Ascending aorta (tissue), 2 donors: ENCODE measurements around the gene RBKS. TPM values are rescaled to one million over a fixed set of nuclear protein-coding genes. Genes with fewer than 3 reads are reported as not detected.
"Not testable (repeated sequence)": the region's sequence is repeated elsewhere in the genome, so short reads cannot be mapped to it uniquely, and the experiment has no call there.

Source experiments
- DNase-seq, 2 donors: peaks; one replicate each; pipeline ENCODE4 v3.0.0-alpha.2; 2019; ENCODE audit warnings: low spot score in 2 of 2
- H3K27ac ChIP-seq, 2 donors: fragments of 200-600 bp; sonication (generic); one replicate each; pipeline ENCODE4 v1.5.1; 2016 to 2017; ENCODE audit warnings: mild to moderate bottlenecking in 1 of 2
- H3K27me3 ChIP-seq: fragments of 200-600 bp; sonication (generic); one replicate; pipeline ENCODE4 v1.5.1; 2017
- H3K36me3 ChIP-seq, 2 donors: fragments of 200-600 bp; sonication (generic); one replicate each; pipeline ENCODE4 v1.5.1; 2016
- H3K4me1 ChIP-seq, 2 donors: fragments of 200-600 bp; sonication (generic); one replicate each; pipeline ENCODE4 v1.5.1; 2016 to 2017; ENCODE audit warnings: mild to moderate bottlenecking in 1 of 2
- H3K4me3 ChIP-seq, 2 donors: fragments of 200-600 bp; sonication (generic); one replicate each; pipeline ENCODE4 v1.5.1; 2016 to 2017; ENCODE audit warnings: mild to moderate bottlenecking in 1 of 2
- H3K9me3 ChIP-seq, 2 donors: fragments of 200-600 bp; sonication (generic); one replicate each; pipeline ENCODE4 v1.5.1; 2016
- intact Hi-C: fragments of 100-400 bp; cut with DNase I; formaldehyde crosslinking; loops from one replicate; pipeline ENCODE4 v1.15.1; 2023
- total RNA-seq: library from RNA; depleted of rRNA; stranded (reverse); fragments of >200 nt; gene quantifications from one replicate; pipeline ENCODE4 v1.1.0, GENCODE V29; 2016
- TF ChIP-seq, protein P1 (sequence below), 3 experiments: fragments of 200-600 bp in 2 of 3; fragments of 450-650 bp in 1 of 3; sonication (generic) in 2 of 3; IDR thresholded peaks; one replicate each; pipeline ENCODE4 v1.5.1; 2016 to 2019; ENCODE audit warnings: antibody characterized with exemption in 3 of 3, mild to moderate bottlenecking in 1 of 3, moderate library complexity in 1 of 3

The RBKS gene
- total RNA-seq, 1 donor from 2014 or later: not detected

DNA sequence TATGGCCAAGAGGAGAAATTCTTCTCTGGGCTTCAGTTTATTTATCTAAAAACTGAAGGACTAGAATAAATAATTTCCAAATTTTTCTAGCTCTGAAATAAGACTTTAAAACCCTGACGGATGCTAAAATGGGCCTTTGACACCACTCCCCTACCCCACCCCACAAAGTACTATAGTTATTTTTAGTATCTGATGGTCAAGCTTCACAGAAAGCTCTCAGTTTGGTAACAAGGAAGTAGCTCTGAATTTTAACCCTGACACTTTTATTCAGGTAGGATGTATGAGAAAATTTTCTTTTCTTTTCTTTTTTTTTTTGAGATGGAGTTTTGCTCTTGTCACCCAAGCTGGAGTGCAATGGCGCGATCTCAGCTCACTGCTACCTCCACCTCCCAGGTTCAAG, 2.4 kb downstream of the RBKS start:
- H3K27ac ChIP-seq: peak overlapping the region; percentile 90 to 95
- intact Hi-C loops: loop anchor here (5.0 kb wide), 1 partner anchor 454 kb away; no protein-coding TSS in a partner anchor
- DNase-seq: no peak

DNA sequence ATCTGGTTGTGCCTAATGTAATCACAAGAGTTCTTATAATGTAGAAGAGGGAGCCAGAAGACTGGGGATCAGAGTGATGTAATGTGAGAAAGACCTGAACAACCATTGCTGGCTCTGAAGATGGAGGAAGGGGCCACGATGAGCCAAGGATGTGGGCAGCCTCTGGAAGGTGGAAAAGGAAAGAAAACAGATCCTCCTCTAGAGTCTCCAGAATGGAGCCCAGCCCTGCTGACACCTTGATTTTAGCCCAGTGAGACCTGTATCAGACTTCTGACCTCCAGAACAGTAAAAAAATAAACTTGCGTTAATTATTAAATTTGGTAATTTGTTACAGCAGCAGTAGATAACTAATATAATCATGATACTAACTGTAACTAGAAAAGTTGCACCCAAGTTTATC, 3.1 kb downstream of the RBKS start:
- TF ChIP-seq, protein P1, sequence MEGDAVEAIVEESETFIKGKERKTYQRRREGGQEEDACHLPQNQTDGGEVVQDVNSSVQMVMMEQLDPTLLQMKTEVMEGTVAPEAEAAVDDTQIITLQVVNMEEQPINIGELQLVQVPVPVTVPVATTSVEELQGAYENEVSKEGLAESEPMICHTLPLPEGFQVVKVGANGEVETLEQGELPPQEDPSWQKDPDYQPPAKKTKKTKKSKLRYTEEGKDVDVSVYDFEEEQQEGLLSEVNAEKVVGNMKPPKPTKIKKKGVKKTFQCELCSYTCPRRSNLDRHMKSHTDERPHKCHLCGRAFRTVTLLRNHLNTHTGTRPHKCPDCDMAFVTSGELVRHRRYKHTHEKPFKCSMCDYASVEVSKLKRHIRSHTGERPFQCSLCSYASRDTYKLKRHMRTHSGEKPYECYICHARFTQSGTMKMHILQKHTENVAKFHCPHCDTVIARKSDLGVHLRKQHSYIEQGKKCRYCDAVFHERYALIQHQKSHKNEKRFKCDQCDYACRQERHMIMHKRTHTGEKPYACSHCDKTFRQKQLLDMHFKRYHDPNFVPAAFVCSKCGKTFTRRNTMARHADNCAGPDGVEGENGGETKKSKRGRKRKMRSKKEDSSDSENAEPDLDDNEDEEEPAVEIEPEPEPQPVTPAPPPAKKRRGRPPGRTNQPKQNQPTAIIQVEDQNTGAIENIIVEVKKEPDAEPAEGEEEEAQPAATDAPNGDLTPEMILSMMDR (IDR thresholded peaks at IDR 0.05): no peak
- Histone ChIP-seq H3K27ac (peak overlapping the region; percentile 90 to 95), H3K27me3 (no peaks in the 10 kb centered on the region), H3K4me3 (no peak overlapping the region), H3K9me3 (no peaks in the 10 kb centered on the region), H3K36me3 (no peaks in the 10 kb centered on the region), H3K4me1 (peaks cover 0 to 21% of the 10 kb centered on the region in 2 donors)
- intact Hi-C loops: loop anchor here (5.0 kb wide), 1 partner anchor 455 kb away; no protein-coding TSS in a partner anchor
- no peak for DNase-seq

More for the DNA sequence above, 2.4 kb downstream of the RBKS start:
- TF ChIP-seq, protein P1 (IDR thresholded peaks at IDR 0.05): no peak
- Histone ChIP-seq H3K36me3 (no peaks in the 10 kb centered on the region), H3K9me3 (no peaks in the 10 kb centered on the region), H3K27me3 (no peaks in the 10 kb centered on the region), H3K4me3 (no peak overlapping the region), H3K4me1 (peaks cover 0 to 21% of the 10 kb centered on the region in 2 donors)

DNA sequence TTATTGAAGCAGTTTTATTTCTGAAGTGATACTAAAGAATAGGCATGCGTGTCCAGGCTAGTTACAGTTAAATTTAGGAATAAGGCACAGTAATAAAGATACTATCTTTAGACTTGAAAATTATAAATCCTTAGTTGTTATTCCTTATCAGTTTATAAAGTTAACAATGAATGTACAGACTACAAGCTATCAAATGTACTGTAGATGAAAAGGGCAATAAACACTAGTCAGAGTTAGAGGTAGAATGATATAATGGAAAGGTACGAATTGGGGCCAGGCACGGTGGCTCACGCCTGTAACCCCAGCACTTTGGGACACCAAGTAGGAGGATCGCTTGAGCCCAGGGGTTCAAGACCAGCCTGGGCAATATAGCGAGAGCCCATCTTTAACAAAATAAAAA, 3.9 kb downstream of the RBKS start:
- Histone ChIP-seq H3K27me3 (no peaks in the 10 kb centered on the region), H3K4me1 (peaks cover 0 to 18% of the 10 kb centered on the region in 2 donors), H3K36me3 (no peaks in the 10 kb centered on the region), H3K27ac (peak overlapping the region in 1 of 2 donors; percentile 90), H3K4me3 (no peak overlapping the region), H3K9me3 (no peaks in the 10 kb centered on the region)
- no peak for DNase-seq
- intact Hi-C loops: loop anchor here (5.0 kb wide), 1 partner anchor 456 kb away; no protein-coding TSS in a partner anchor
- TF ChIP-seq, protein P1 (IDR thresholded peaks at IDR 0.05): no peak

DNA sequence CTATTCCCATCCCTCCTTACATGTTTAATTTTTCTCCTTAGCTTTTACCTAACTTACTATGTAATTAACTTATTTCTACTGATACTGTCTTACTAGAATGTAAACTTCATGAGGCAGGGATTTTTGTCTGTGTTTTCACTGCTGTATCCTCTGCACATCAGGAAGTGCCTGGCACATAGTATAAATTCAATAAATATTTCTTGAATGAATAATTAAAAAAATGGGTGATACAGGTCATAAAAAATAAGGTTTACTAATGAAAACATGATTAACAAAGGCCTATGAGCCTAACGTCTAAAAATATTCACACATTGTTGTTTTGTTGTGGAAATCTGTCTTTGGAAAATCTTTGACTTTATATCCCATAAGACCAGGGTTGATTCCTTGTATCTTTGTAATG, 4.5 kb downstream of the RBKS start:
- Histone ChIP-seq H3K27me3 (no peaks in the 10 kb centered on the region), H3K27ac (no peak overlapping the region), H3K9me3 (no peaks in the 10 kb centered on the region), H3K36me3 (no peaks in the 10 kb centered on the region), H3K4me3 (no peak overlapping the region), H3K4me1 (peaks cover 0 to 16% of the 10 kb centered on the region in 2 donors)
- TF ChIP-seq, protein P1 (IDR thresholded peaks at IDR 0.05): no peak
- DNase-seq: no peak
- intact Hi-C loops: loop anchor here (5.0 kb wide), 1 partner anchor 457 kb away; no protein-coding TSS in a partner anchor

DNA sequence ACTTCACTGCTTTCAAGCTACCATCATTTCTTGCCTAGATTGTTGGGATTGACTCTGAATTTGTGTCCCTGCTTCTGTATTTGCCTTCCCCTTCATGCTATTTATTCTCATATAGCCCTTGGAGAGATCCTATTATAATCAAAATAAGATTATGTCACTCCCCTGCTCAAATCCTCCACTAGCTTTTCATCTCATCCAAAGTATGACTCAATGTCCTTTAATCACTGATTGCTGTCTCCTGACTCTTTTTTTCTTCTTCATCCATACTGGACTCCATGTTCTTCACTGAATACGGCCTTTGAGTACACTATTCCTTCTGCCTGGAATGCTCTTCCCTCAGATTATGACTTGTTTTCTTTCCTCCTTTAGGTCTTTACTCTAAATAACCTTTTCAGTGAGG, 5.0 kb downstream of the RBKS start:
- Histone ChIP-seq H3K4me3 (no peak overlapping the region), H3K4me1 (peaks cover 0 to 16% of the 10 kb centered on the region in 2 donors), H3K9me3 (no peaks in the 10 kb centered on the region), H3K36me3 (no peaks in the 10 kb centered on the region), H3K27me3 (no peaks in the 10 kb centered on the region), H3K27ac (no peak overlapping the region)
- no peak for DNase-seq
- intact Hi-C loops: loop anchor here (5.0 kb wide), 1 partner anchor 457 kb away; no protein-coding TSS in a partner anchor
- TF ChIP-seq, protein P1 (IDR thresholded peaks at IDR 0.05): no peak

DNA sequence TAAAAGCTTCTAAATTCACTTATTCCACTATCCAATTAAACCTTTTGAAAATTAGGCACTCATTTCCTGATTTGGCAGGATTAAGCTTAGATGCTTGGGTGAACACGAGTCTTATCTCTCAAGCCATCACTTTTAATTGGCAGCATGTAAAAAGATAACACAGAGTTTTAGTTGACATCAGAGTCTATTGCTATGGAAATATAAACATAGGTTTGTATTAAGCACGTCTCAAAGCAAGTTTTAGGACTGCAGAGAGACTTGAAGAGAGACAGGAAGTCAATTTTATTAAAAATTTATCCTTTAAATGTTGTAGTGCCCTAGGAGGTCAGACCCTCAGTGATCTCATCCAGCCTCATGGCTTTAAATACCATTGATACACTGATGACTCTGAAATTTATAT, 5.6 kb downstream of the RBKS start:
- no peaks in the 10 kb centered on the region for H3K36me3 ChIP-seq
- peaks cover 0 to 11% of the 10 kb centered on the region in 2 donors for H3K4me1 ChIP-seq
- intact Hi-C loops: no loop called here
- no peak for DNase-seq
- H3K9me3 ChIP-seq: no peaks in the 10 kb centered on the region
- TF ChIP-seq, protein P1 (IDR thresholded peaks at IDR 0.05): no peak
- H3K27me3 ChIP-seq: no peaks in the 10 kb centered on the region
- no peak overlapping the region for H3K27ac ChIP-seq
- no peak overlapping the region for H3K4me3 ChIP-seq

DNA sequence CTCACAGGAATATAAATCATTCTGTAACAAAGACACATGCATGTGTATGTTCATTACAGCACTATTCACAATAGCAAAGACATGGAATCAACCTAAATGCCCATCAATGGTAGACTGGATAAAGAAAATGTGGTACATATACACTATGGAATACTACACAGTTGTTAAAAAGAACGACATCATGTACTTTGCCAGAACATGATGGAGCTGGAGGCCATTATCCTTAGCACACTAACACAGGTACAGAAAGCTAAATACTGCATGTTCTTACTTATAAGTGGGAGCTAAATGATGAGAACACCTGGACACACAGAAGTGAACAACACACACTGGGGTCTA, 7.6 kb downstream of the RBKS start:
- intact Hi-C loops, DNase-seq: not testable (repeated sequence)

DNA sequence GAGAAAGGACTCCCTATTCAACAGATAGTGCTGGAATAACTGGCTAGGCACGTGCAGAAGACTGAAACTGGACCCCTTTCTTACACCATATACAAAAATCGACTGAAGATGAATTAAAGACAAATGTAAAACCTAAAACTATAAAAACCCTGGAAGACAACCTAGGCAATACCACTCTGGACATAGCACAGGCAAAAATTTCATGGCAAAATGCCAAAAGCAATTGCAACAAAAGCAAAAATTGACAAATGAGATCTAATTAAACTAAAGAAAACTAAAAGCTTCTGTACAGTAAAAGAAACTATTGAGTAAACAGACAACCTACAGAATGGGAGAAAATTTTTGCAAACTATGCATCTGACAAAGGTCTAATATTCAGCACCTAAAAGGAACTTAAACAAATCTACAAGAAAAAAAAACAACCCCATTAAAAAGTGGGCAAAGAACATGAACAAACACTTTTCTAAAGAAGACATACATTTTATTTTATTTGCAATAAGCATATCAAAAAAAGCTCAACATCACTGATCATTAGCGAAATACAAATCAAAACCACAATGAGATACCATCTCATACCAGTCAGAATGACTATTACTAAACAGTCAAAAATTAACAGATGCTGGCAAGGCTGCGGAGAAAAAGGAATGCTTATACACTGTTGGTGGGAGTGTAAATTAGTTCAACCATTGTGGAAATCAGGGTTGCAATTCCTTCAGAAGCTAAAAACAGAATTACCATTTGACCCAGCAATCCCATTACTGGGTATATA, 8.2 kb downstream of the RBKS start:
- DNase-seq, intact Hi-C loops: not testable (repeated sequence)

More for the DNA sequence above, 7.6 kb downstream of the RBKS start:
- not testable (repeated sequence) for H3K27ac ChIP-seq, H3K27me3 ChIP-seq, H3K36me3 ChIP-seq, H3K4me3 ChIP-seq, H3K9me3 ChIP-seq, H3K4me1 ChIP-seq

More for the DNA sequence above, 8.2 kb downstream of the RBKS start:
- H3K4me3 ChIP-seq, H3K9me3 ChIP-seq, H3K4me1 ChIP-seq, H3K27me3 ChIP-seq, H3K36me3 ChIP-seq, H3K27ac ChIP-seq: not testable (repeated sequence)
